ENCODE measurements around the gene ENOSF1. TPM values are rescaled to one million over a fixed set of nuclear protein-coding genes. Genes with fewer than 3 reads are reported as not detected.

Gene ENOSF1
- total and polyA plus RNA-seq, 10 of the 15 experiments (the other 5 are each of a cell fraction or from before 2014, with no cell fraction given): 12.5 to 43.3 (median 29.5) TPM

DNA sequence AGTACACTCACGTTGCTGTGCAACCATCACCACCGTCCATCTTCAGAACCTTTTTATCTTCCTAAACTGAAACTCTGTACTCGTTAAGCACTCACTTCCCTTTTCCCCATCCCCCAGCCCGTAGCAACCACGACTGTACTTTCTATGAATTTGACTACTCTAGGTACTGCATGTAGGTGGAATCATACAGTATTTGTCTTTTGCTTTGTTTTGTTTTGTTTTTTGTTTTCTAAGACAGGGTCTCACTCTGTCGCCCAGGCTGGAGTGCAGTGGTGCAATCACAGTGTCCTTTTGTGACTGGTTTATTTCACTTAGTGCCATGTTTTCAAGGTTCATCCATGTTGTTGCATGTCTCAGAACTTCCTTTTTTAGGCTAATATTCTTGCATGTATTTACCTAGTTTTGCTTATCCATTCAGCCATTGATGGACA is 62.0 kb downstream of the ENOSF1 start (continued):
- TF ChIP-seq, protein P1, sequence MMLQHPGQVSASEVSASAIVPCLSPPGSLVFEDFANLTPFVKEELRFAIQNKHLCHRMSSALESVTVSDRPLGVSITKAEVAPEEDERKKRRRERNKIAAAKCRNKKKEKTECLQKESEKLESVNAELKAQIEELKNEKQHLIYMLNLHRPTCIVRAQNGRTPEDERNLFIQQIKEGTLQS (IDR thresholded peaks at IDR 0.05; ENCODE audit: borderline replicate concordance, extremely low read depth, low read depth, low read length): no peak
- 0 out of 2 replicates have a peak, but pooled peaks have one; percentile 30 for TF ChIP-seq BACH1 (IDR thresholded peaks at IDR 0.05; ENCODE audit: borderline replicate concordance)
- no peak for TF ChIP-seq EZH2 (IDR thresholded peaks at IDR 0.05; ENCODE audit: borderline replicate concordance, control insufficient read depth, low read depth, low read length)
- no peak for TF ChIP-seq RBBP5 (conservative IDR thresholded peaks at IDR 0.05)
- TF ChIP-seq SUPT20H (IDR thresholded peaks at IDR 0.05; ENCODE audit: borderline replicate concordance, control insufficient read depth, low read depth, low read length): no peak
- 0 out of 2 replicates have a peak, but pooled peaks have one; percentile 17 for TF ChIP-seq GATAD2B (conservative IDR thresholded peaks at IDR 0.05; ENCODE audit: low read depth)
- TF ChIP-seq NFYB (IDR thresholded peaks at IDR 0.05; ENCODE audit: insufficient read depth, low read depth, low read length): no peak
- TF ChIP-seq RCOR1 (conservative IDR thresholded peaks at IDR 0.05; ENCODE audit: low read depth, low read length): peak; percentile 94
- TF ChIP-seq, protein P2, sequence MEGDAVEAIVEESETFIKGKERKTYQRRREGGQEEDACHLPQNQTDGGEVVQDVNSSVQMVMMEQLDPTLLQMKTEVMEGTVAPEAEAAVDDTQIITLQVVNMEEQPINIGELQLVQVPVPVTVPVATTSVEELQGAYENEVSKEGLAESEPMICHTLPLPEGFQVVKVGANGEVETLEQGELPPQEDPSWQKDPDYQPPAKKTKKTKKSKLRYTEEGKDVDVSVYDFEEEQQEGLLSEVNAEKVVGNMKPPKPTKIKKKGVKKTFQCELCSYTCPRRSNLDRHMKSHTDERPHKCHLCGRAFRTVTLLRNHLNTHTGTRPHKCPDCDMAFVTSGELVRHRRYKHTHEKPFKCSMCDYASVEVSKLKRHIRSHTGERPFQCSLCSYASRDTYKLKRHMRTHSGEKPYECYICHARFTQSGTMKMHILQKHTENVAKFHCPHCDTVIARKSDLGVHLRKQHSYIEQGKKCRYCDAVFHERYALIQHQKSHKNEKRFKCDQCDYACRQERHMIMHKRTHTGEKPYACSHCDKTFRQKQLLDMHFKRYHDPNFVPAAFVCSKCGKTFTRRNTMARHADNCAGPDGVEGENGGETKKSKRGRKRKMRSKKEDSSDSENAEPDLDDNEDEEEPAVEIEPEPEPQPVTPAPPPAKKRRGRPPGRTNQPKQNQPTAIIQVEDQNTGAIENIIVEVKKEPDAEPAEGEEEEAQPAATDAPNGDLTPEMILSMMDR (IDR thresholded peaks at IDR 0.05 in 2 of 3, conservative IDR thresholded peaks at IDR 0.05 in 1 of 3; ENCODE audit: control insufficient read depth in 2 of 3, extremely low read depth in 1 of 3, insufficient read depth in 1 of 3, low read depth in 3 of 3, low read length in 3 of 3): no peak
- TF ChIP-seq, protein P3, sequence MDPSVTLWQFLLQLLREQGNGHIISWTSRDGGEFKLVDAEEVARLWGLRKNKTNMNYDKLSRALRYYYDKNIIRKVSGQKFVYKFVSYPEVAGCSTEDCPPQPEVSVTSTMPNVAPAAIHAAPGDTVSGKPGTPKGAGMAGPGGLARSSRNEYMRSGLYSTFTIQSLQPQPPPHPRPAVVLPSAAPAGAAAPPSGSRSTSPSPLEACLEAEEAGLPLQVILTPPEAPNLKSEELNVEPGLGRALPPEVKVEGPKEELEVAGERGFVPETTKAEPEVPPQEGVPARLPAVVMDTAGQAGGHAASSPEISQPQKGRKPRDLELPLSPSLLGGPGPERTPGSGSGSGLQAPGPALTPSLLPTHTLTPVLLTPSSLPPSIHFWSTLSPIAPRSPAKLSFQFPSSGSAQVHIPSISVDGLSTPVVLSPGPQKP (IDR thresholded peaks at IDR 0.05; ENCODE audit: low read depth, low read length): no peak
- TF ChIP-seq, protein P4, sequence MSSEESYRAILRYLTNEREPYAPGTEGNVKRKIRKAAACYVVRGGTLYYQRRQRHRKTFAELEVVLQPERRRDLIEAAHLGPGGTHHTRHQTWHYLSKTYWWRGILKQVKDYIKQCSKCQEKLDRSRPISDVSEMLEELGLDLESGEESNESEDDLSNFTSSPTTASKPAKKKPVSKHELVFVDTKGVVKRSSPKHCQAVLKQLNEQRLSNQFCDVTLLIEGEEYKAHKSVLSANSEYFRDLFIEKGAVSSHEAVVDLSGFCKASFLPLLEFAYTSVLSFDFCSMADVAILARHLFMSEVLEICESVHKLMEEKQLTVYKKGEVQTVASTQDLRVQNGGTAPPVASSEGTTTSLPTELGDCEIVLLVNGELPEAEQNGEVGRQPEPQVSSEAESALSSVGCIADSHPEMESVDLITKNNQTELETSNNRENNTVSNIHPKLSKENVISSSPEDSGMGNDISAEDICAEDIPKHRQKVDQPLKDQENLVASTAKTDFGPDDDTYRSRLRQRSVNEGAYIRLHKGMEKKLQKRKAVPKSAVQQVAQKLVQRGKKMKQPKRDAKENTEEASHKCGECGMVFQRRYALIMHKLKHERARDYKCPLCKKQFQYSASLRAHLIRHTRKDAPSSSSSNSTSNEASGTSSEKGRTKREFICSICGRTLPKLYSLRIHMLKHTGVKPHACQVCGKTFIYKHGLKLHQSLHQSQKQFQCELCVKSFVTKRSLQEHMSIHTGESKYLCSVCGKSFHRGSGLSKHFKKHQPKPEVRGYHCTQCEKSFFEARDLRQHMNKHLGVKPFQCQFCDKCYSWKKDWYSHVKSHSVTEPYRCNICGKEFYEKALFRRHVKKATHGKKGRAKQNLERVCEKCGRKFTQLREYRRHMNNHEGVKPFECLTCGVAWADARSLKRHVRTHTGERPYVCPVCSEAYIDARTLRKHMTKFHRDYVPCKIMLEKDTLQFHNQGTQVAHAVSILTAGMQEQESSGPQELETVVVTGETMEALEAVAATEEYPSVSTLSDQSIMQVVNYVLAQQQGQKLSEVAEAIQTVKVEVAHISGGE (CRISPR knock-in tag; IDR thresholded peaks at IDR 0.05): no peak
- TF ChIP-seq SIN3A (IDR thresholded peaks at IDR 0.05; ENCODE audit: low read depth, low read length): no peak
- TF ChIP-seq EP300 (IDR thresholded peaks at IDR 0.05; ENCODE audit: borderline replicate concordance in 1 of 2, control insufficient read depth in 1 of 2, low read depth in 2 of 2, low read length in 2 of 2): peak; percentile 47 to 58; a peak in 2 of 4 replicates
- TF ChIP-seq, protein P5, sequence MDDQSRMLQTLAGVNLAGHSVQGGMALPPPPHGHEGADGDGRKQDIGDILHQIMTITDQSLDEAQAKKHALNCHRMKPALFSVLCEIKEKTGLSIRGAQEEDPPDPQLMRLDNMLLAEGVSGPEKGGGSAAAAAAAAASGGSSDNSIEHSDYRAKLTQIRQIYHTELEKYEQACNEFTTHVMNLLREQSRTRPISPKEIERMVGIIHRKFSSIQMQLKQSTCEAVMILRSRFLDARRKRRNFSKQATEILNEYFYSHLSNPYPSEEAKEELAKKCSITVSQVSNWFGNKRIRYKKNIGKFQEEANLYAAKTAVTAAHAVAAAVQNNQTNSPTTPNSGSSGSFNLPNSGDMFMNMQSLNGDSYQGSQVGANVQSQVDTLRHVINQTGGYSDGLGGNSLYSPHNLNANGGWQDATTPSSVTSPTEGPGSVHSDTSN (IDR thresholded peaks at IDR 0.05; ENCODE audit: insufficient replicate concordance, low read depth, low read length): no peak
- TF ChIP-seq, protein P6, sequence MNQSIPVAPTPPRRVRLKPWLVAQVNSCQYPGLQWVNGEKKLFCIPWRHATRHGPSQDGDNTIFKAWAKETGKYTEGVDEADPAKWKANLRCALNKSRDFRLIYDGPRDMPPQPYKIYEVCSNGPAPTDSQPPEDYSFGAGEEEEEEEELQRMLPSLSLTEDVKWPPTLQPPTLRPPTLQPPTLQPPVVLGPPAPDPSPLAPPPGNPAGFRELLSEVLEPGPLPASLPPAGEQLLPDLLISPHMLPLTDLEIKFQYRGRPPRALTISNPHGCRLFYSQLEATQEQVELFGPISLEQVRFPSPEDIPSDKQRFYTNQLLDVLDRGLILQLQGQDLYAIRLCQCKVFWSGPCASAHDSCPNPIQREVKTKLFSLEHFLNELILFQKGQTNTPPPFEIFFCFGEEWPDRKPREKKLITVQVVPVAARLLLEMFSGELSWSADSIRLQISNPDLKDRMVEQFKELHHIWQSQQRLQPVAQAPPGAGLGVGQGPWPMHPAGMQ (IDR thresholded peaks at IDR 0.05; ENCODE audit: borderline replicate concordance): no peak
- no peak for TF ChIP-seq ZNF274 (IDR thresholded peaks at IDR 0.05; ENCODE audit: insufficient read depth, insufficient read length)
- no peak for TF ChIP-seq LARP7 (IDR thresholded peaks at IDR 0.05)
- TF ChIP-seq, protein P7, sequence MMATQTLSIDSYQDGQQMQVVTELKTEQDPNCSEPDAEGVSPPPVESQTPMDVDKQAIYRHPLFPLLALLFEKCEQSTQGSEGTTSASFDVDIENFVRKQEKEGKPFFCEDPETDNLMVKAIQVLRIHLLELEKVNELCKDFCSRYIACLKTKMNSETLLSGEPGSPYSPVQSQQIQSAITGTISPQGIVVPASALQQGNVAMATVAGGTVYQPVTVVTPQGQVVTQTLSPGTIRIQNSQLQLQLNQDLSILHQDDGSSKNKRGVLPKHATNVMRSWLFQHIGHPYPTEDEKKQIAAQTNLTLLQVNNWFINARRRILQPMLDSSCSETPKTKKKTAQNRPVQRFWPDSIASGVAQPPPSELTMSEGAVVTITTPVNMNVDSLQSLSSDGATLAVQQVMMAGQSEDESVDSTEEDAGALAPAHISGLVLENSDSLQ (IDR thresholded peaks at IDR 0.05): peak; percentile 96
- peak; percentile 80 for TF ChIP-seq NBN (IDR thresholded peaks at IDR 0.05)

All from GM12878 (cell line).